ENCODE results near the gene FUT4.
"Not testable (repeated sequence)": the region's sequence is repeated elsewhere in the genome, so short reads cannot be mapped to it uniquely, and the experiment has no call there.

FUT4 gene

DNA sequence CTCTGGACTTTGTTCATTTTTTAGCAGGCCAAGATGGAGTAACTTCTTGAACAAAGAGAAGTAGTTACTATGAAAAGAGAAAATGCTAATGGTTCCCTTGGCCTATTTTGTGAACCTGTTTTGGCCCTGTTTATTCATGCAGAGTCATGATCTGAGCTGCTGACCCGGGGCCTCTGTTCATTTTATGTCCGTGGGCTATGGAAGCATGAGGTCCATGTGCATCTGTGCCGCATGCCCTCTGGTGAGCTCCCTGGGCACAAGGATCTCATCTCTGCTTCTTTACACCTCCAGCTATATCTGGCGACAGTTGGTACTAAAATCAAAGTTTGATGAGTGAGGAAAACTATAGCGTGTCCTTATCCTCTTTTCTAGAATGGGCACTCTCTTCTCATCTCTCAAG is 24.5 kb downstream of the FUT4 start:
- no peak for DNase-seq
- ATAC-seq: no peak

DNA sequence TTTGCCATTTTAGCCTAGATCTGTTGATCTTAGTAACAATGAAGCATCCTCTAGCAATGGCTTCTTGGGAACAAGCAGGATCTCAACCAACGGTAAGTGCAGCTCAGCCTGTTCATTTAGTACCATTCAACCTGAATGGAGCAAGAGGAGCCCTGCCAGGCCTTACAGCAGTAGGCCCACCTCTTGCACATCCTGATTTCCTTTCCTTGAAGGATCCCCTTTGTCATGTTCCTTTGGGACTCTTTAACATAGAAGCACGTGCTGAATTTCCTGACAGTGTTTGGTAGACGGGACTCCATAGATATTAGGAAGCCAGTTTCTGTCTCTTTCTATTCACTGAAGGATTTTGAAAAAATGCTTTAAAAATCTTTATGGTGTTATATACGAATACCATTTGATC is 25.0 kb downstream of the FUT4 start:
- DNase-seq (no peak), ATAC-seq (no peak)

GRCh38 chr11:94572975-94573374 is 29.3 kb downstream of the FUT4 start:
- DNase-seq, ATAC-seq: not testable (repeated sequence)

DNA sequence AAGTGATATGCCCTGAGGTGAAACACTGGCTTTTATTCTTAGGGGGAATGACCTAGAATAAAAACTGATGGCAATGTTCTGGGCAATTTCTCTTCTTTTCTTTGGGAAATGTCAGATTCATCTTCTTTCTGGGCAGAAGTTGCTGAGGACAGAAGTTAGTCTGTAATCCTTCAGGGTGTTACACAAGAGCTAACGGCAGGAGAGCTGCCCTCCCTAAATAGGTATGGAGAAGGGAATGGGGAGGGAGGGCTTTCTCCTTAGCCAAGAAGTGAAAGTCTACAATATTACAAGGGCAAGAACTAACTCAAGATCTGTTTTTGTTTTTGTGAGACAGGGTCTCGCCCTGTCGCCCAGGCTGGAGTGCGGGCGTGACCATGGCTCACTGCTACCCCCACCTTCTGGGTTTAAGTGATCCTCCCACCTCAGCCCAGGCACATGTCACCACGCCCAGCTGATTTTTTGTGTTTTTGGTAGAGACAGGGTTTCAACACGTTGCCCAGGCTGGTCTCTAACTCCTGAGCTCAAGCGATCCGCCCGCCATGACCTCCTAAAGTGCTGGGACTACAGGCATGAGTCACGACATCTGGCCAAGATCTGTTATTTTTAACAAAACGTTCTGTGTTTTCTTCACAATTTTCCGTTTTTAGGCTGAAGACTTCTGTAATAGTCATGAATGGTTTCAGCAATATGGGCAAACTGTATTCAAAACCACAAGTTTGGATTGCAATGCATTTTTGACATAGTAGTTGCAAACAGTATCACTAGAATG is 30.7 kb downstream of the FUT4 start:
- ATAC-seq (no peak), DNase-seq (no peak)

GRCh38 chr11:94576306-94576705 is 32.6 kb downstream of the FUT4 start:
- ATAC-seq: no peak

GRCh38 chr11:94577841-94578240 is 34.1 kb downstream of the FUT4 start:
- ATAC-seq: no peak

More at GRCh38 chr11:94576306-94576705, 32.6 kb downstream of the FUT4 start:
- DNase-seq: no peak

GRCh38 chr11:94581926-94582325 is 38.2 kb downstream of the FUT4 start:
- ATAC-seq (no peak), DNase-seq (no peak)

More at GRCh38 chr11:94577841-94578240, 34.1 kb downstream of the FUT4 start:
- DNase-seq: no peak

GRCh38 chr11:94583213-94583865 is 39.6 kb downstream of the FUT4 start:
- no peak for DNase-seq
- peak; percentile 36 for ATAC-seq

DNA sequence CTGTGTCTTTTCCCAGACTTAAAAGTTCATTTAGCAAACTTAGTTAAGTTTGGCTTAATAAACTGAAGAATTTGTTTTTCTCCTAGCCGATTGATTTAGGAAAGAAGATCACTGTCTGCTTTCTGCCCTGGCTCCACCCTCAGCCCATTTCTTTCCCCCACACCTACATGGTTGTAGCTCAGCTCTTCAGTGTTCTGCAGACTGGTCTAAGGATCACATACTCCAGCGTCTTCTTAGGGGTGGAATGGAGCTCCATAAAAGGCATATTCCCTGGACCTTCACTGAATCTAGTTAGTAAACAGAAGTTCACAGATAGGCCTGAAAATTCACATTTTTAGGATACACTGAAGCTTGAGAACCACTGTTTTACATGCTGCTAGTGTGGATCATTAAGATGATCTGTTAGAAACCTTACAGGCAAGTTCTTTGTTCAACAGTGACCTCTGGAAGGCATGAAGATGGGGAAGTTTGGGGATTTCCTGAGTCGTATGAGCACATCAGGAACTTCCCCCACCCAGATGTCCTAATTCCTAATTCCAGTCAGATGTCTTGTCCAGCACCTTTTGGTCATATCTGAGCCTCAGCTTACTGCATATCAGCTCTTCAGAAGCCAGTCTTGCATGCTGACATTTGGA is 40.3 kb downstream of the FUT4 start:
- DNase-seq (no peak), ATAC-seq (no peak)

DNA sequence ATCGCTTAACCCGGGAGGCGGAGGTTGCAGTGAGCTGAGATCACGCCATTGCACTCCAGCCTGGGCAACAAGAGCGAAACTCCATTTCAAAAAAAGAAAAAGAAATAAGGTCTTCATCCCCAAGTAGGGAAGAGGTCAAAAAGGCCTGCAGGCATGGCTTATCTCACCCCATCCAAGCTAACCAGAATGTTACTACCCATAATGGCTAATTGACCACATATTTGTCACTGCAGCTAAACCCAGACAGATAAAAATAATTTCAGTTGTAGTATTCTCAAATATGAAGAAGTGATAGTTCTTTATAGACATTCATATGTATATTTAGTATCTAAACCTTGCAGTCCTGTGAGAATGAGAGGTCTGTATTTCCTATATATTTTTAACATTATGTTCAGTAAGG is 41.3 kb downstream of the FUT4 start:
- DNase-seq (no peak), ATAC-seq (no peak)

GRCh38 chr11:94585399-94585798 is 41.7 kb downstream of the FUT4 start:
- no peak for ATAC-seq
- DNase-seq: no peak

- ATAC-seq (no peak), DNase-seq (no peak)
Measured at GRCh38 chr11:94586546-94586945, 42.8 kb downstream of the FUT4 start.

GRCh38 chr11:94586978-94587377 is 43.3 kb downstream of the FUT4 start:
- ATAC-seq (no peak), DNase-seq (no peak)

DNA sequence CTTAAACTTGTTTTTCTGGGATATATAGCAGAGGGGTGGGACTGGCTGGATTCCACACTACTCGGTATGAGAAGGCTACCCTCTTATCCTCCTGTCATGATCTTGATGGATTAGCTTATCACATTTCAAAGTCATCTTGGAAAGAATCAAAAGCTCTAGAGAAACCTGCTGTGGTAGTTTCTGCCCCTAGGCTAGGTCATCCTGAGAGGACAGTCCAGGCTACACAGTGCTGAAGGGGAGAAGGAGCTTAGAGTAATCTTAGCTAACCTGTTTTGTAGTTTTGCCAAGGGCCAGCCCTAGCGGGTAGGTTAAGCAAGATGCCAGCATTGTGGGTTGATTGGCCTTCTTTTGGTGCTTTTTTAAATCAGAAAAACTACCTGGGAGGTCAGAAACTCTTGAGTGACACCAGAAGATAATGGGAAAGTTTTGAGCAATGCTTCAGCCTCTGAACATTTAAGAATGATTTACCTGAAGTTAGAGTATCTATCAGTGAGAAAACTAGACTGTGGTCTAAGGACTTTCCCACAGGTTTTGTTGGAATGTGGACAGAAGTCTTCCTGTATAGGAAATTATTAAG is 44.7 kb downstream of the FUT4 start:
- no peak for DNase-seq
- ATAC-seq: no peak

- no peak for ATAC-seq
- DNase-seq: no peak
Measured at GRCh38 chr11:94590352-94591041, 46.8 kb downstream of the FUT4 start.

- DNase-seq (no peak), ATAC-seq (no peak)
Measured at GRCh38 chr11:94593030-94593429, 49.3 kb downstream of the FUT4 start.

DNA sequence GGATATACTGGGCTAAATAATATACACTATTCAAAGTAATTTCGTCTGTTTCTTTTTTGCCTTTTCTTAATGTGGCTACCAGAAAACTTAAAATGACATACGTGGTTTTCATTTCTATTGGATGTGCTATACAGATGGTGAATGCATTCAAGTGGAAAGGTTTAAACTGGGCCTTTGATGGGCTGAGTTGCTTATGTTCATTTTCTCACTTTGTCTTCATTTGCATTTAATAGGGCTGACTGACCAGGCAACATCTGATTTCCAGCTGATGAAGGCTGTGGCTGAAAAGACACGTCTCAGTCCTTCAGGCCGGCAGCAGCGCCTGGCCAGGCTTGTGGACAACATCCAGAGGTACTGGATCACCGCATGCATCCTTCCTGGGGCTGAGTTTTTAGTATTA is 51.4 kb downstream of the FUT4 start:
- DNase-seq (no peak), ATAC-seq (no peak)

DNA sequence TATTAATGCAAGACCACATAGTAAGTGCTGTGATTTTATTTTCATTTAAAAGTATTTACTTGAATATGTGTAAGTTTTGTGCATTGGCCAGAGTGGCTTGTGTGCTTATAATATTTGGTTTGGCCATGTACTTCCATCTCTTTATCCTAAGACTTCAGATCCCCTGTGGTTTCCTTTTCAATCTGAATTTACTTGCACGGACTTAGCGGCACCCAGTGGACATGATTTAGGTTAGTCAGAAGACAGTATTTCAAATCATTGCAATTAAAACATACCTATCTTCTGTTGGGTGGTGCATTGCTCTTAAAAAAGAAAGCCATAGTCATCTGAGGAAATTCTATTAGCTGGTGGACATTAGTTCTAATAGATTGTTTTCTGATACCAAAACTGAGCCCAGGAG is 54.2 kb downstream of the FUT4 start:
- no peak for ATAC-seq
- no peak for DNase-seq
